Hepatocyte (in vitro differentiated cells): ENCODE results near the gene FNDC11.

Experiments
- EZH2 ChIP-seq: fragments of 200-600 bp; sonication (generic); IDR thresholded peaks from 2 replicates; pipeline ENCODE4 v1.6.1; 2016; ENCODE audit warnings: antibody characterized with exemption, mild to moderate bottlenecking, borderline replicate concordance
- TF ChIP-seq, protein P1 (sequence below): fragments of 200-600 bp; sonication (generic); IDR thresholded peaks from 2 replicates; pipeline ENCODE4 v1.5.1; 2016; ENCODE audit warnings: antibody characterized with exemption, mild to moderate bottlenecking; ENCODE audit not compliant: poor library complexity

DNA sequence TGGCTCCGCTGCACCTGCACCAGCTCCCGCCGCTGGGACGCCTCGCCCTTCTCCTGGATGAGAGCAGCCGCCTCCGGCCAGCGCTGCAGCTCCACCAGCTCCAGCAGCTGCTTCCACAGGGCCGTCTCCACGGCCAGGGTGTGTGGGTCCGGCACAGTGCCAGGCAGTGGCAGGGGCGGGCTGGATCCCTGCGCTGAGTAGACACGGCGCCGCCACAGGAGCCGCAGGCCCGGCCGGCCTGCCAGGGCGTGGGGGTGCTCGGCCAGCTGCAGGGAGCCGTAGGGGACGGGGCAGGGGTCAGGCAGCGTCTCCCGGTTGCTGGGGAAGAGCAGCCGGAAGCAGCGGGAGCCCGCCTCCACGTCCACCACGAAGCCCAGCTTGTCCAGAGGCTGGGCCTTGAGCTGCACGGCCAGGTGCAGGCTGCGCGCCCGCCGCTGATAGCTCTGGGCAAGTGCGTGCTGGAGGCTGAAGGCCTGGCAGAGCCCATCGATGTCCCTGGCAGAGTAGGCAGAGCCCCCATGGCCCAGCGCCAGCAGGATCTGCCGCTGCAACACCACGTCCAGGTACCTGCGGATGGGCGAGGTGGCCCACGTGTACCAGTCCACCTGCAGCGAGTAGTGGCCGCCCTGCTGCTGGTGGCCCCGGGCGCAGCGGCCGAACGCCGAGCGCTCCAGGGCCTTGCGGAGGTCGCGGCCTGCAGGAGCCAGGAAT, 9.4 kb downstream of the FNDC11 start:
- no peak for TF ChIP-seq EZH2
- TF ChIP-seq, protein P1, sequence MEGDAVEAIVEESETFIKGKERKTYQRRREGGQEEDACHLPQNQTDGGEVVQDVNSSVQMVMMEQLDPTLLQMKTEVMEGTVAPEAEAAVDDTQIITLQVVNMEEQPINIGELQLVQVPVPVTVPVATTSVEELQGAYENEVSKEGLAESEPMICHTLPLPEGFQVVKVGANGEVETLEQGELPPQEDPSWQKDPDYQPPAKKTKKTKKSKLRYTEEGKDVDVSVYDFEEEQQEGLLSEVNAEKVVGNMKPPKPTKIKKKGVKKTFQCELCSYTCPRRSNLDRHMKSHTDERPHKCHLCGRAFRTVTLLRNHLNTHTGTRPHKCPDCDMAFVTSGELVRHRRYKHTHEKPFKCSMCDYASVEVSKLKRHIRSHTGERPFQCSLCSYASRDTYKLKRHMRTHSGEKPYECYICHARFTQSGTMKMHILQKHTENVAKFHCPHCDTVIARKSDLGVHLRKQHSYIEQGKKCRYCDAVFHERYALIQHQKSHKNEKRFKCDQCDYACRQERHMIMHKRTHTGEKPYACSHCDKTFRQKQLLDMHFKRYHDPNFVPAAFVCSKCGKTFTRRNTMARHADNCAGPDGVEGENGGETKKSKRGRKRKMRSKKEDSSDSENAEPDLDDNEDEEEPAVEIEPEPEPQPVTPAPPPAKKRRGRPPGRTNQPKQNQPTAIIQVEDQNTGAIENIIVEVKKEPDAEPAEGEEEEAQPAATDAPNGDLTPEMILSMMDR: no peak
